Mammary epithelial cell (primary cell): ENCODE results near the gene PLCD1.

Experiments used
- EZH2 ChIP-seq: IDR thresholded peaks from 2 replicates; pipeline ENCODE4 v1.6.1; 2012; ENCODE audit warnings: low read length, inconsistent platforms, borderline replicate concordance
- TF ChIP-seq, protein P1 (sequence below), 2 donors: IDR thresholded peaks in 1 of 2; conservative IDR thresholded peaks in 1 of 2; 2 replicates each; pipeline ENCODE4 v1.5.1; 2011 to 2012; ENCODE audit warnings: inconsistent platforms in 2 of 2, low read length in 2 of 2, mild to moderate bottlenecking in 2 of 2, control low read depth in 1 of 2, low read depth in 1 of 2; ENCODE audit not compliant: insufficient read depth in 1 of 2; ENCODE audit errors: extremely low read depth in 1 of 2

DNA sequence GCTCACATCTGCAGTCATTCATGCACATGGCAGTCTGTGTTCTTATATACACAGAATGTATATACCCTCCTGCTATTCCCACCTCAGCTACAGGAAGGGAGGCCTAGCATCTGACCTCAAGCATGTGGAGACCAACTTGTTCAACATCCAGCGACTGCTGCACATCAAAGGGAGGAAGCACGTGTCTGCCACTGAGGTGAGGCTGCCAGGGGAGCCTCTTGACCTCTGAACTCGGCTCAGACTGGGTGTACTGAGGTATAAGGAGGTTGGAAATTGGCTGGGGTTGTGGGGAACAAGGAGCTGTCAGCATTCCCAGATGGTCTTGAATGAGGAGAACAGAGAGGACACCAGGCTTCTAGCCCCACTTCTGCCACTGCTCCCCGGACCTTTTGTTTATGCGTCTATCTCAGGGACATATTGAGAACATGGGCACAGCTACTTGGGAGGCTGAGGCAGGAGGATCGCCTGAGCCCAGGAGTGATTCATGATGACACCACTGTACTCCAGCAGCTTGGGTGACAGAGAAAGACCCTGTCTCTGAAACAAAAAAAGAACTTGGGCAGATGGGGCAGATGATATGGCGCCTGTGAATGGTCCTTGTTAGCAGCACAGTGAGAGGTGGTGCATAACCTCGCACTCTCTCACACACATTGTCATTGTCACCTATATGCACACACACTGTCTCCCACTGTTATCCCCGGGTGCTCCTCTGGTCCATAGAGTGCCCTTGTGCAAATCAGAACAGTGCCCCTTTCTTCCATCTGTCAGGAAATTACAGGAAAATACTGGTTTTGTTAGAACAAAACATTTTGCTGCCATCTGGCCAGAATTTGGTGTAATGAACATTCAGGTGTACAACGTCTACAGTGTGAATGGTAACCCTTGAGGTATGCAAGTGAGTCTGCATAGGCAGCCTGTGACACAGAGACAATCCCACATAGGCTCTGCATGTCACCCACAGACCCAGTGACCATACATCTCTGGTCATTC is 33.5 kb downstream of the PLCD1 start:
- TF ChIP-seq EZH2, result no peak
- TF ChIP-seq, protein P1, sequence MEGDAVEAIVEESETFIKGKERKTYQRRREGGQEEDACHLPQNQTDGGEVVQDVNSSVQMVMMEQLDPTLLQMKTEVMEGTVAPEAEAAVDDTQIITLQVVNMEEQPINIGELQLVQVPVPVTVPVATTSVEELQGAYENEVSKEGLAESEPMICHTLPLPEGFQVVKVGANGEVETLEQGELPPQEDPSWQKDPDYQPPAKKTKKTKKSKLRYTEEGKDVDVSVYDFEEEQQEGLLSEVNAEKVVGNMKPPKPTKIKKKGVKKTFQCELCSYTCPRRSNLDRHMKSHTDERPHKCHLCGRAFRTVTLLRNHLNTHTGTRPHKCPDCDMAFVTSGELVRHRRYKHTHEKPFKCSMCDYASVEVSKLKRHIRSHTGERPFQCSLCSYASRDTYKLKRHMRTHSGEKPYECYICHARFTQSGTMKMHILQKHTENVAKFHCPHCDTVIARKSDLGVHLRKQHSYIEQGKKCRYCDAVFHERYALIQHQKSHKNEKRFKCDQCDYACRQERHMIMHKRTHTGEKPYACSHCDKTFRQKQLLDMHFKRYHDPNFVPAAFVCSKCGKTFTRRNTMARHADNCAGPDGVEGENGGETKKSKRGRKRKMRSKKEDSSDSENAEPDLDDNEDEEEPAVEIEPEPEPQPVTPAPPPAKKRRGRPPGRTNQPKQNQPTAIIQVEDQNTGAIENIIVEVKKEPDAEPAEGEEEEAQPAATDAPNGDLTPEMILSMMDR (conservative IDR thresholded peaks at IDR 0.05 in 1 of 2, IDR thresholded peaks at IDR 0.05 in 1 of 2; ENCODE audit: extremely low read depth in 1 of 2, insufficient read depth in 1 of 2, low read depth in 1 of 2, low read length in 2 of 2), result no peak
